GM12865 (cell line): ENCODE data around the gene ROBO1.

ENCODE experiments used
- DNase-seq: peaks from one replicate; pipeline ENCODE4 v3.0.0; 2010; ENCODE audit warnings: low read depth
- H3K4me3 ChIP-seq: 2 replicates; pipeline ENCODE4 v1.5.1; 2011; ENCODE audit warnings: mild to moderate bottlenecking, low read depth, low read length, control low read depth
- CTCF ChIP-seq: IDR thresholded peaks from 2 replicates; pipeline ENCODE4 v1.5.1; 2011; ENCODE audit warnings: low read length, control low read depth, low read depth, inconsistent platforms; ENCODE audit not compliant: insufficient read depth; ENCODE audit errors: missing control alignments

Gene ROBO1

GRCh38 chr3:79038636-79039035 lies 729.2 kb downstream of the ROBO1 start:
- H3K4me3 ChIP-seq, result no peak overlapping the region
- DNase-seq, result no peak
- TF ChIP-seq CTCF, result no peak

GRCh38 chr3:79038057-79038456 lies 729.7 kb downstream of the ROBO1 start:
- TF ChIP-seq CTCF, result no peak
- no peak overlapping the region for H3K4me3 ChIP-seq
- no peak for DNase-seq

GRCh38 chr3:79032686-79033318 lies 735.0 kb downstream of the ROBO1 start:
- peak; percentile 62 for DNase-seq
- TF ChIP-seq CTCF, result peak; percentile 33
- H3K4me3 ChIP-seq, result no peak overlapping the region

GRCh38 chr3:79030157-79030556 lies 737.6 kb downstream of the ROBO1 start:
- no peak overlapping the region for H3K4me3 ChIP-seq
- no peak for TF ChIP-seq CTCF
- no peak for DNase-seq

- no peak overlapping the region for H3K4me3 ChIP-seq
- DNase-seq, result no peak
- TF ChIP-seq CTCF, result no peak
Observed at GRCh38 chr3:79028916-79029315, 738.9 kb downstream of the ROBO1 start.

- TF ChIP-seq CTCF, result no peak
- no peak for DNase-seq
- H3K4me3 ChIP-seq, result no peak overlapping the region
Observed at GRCh38 chr3:79027593-79027992, 740.2 kb downstream of the ROBO1 start.

GRCh38 chr3:79019924-79020173 lies 747.9 kb downstream of the ROBO1 start:
- H3K4me3 ChIP-seq, result peak overlapping the region; percentile 62
- DNase-seq, result no peak
- TF ChIP-seq CTCF, result no peak
